Esophagus squamous epithelium (tissue), 4 donors: Measurements from ENCODE around the gene SNTB2.

ENCODE experiments used
- POLR2A ChIP-seq, 4 donors: fragments of 450-650 bp; IDR thresholded peaks; one replicate each; pipeline ENCODE4 v1.6.1; 2017; ENCODE audit warnings: antibody characterized with exemption in 4 of 4, mild to moderate bottlenecking in 4 of 4, moderate library complexity in 3 of 4
- TF ChIP-seq, protein P1 (sequence below), 6 experiments: fragments of 450-650 bp in 4 of 6; fragments of 200-600 bp in 2 of 6; sonication (generic) in 2 of 6; IDR thresholded peaks; one replicate each; pipeline ENCODE4 v1.5.1; 2016 to 2019; ENCODE audit warnings: antibody characterized with exemption in 6 of 6, mild to moderate bottlenecking in 4 of 6, moderate library complexity in 4 of 6

DNA sequence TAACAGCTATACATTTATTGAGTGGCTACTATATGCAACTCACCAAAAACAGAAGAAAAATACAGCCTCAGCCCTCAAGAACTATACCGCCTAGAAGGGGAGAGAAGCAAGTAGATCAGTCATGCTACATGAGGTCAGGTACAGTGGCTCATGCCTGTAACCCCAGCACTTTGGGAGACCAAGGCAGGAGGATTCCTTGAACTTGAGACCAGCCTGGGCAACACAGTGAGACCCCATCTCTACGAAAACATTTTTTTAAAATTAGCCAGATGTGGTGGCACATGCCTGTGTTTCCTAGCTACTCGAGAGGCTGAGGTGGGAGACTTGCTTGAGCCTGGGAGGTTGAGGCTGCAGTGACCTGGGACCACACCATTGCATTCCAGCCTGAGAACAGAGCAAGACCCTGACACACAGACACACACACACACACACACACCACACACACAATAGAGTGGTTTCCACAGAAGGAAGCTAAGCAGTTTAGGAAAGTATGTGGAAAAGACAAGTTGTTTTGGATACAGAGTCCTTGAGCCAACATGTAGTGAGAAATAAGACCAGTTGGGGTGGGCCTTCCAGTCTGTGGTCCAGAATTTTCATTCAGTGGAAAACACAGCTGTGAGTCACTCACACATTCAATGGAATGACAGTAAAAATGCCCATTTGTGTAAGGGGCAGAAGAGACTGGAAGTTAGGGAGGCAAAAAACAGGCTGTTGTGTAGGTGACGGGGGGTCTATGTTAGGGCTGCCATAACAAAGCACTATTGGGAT is 10.7 kb upstream of the SNTB2 start:
- TF ChIP-seq, protein P1, sequence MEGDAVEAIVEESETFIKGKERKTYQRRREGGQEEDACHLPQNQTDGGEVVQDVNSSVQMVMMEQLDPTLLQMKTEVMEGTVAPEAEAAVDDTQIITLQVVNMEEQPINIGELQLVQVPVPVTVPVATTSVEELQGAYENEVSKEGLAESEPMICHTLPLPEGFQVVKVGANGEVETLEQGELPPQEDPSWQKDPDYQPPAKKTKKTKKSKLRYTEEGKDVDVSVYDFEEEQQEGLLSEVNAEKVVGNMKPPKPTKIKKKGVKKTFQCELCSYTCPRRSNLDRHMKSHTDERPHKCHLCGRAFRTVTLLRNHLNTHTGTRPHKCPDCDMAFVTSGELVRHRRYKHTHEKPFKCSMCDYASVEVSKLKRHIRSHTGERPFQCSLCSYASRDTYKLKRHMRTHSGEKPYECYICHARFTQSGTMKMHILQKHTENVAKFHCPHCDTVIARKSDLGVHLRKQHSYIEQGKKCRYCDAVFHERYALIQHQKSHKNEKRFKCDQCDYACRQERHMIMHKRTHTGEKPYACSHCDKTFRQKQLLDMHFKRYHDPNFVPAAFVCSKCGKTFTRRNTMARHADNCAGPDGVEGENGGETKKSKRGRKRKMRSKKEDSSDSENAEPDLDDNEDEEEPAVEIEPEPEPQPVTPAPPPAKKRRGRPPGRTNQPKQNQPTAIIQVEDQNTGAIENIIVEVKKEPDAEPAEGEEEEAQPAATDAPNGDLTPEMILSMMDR (IDR thresholded peaks at IDR 0.05) = no peak
- no peak for TF ChIP-seq POLR2A (IDR thresholded peaks at IDR 0.05)
